ENCODE measurements around the gene TPGS2.

Gene TPGS2

GRCh38 chr18:36813101-36813775 is 15.6 kb downstream of the TPGS2 start:
- TF ChIP-seq CTCF (conservative IDR thresholded peaks at IDR 0.05; ENCODE audit: low read depth, low read length), result no peak
- DNase-seq (ENCODE audit: low read depth), result no peak
- no peak overlapping the region for H3K4me3 ChIP-seq (ENCODE audit: low read depth, low read length)

- DNase-seq (ENCODE audit: low read depth), result peak; percentile 25
- no peak for TF ChIP-seq CTCF (conservative IDR thresholded peaks at IDR 0.05; ENCODE audit: low read depth, low read length)
- H3K4me3 ChIP-seq (ENCODE audit: low read depth, low read length), result no peak overlapping the region
Observed at GRCh38 chr18:36812678-36813077, 16.1 kb downstream of the TPGS2 start.

DNA sequence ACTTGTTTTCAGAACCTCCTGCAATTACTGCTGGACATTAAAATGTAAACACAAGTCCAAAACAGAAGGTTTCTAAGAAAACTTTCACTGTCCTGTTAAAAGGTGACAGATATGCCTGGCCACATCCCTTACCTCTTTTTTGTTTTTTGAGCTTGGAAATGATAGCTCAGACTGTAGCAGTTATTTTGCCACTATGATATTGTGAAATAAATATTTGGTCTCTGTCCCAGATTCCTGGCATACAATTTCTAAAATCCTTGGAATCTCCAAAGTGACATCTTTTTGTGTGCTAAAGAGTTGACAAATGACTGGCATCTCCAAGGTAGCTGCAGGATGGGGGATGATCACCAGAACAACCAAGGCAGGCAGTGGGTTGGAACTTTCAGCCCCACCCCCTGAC is 16.8 kb downstream of the TPGS2 start:
- no peak for TF ChIP-seq CTCF (conservative IDR thresholded peaks at IDR 0.05; ENCODE audit: low read depth, low read length)
- no peak for DNase-seq (ENCODE audit: low read depth)
- H3K4me3 ChIP-seq (ENCODE audit: low read depth, low read length), result no peak overlapping the region

GRCh38 chr18:36811430-36811829 is 17.4 kb downstream of the TPGS2 start:
- DNase-seq (ENCODE audit: low read depth), result no peak
- H3K4me3 ChIP-seq (ENCODE audit: low read depth, low read length), result no peak overlapping the region
- no peak for TF ChIP-seq CTCF (conservative IDR thresholded peaks at IDR 0.05; ENCODE audit: low read depth, low read length)

GRCh38 chr18:36809590-36810381 is 19.0 kb downstream of the TPGS2 start:
- peak; percentile 83 for DNase-seq (ENCODE audit: low read depth)
- H3K4me3 ChIP-seq (ENCODE audit: low read depth, low read length), result no peak overlapping the region
- peak; percentile 87 for TF ChIP-seq CTCF (conservative IDR thresholded peaks at IDR 0.05; ENCODE audit: low read depth, low read length)

DNA sequence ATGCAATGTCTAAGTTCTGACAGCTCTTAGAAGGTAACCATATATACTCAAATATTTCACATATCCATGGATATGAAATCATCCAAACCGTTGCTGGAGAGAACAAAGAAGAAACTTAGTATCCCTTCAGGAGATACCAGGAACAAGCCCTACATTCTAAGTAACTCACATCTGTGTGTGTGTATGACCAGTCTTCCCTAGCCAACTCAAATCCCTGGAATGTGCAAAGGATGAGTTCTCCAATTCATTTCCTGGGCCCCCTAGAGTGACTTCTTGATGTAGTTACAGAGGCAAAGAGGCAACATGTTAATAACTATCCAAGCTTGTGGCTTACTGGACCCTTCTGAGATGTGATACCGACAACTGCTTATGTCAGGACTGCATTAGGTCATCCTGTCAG is 20.1 kb downstream of the TPGS2 start:
- no peak overlapping the region for H3K4me3 ChIP-seq (ENCODE audit: low read depth, low read length)
- DNase-seq (ENCODE audit: low read depth), result peak; percentile 43
- TF ChIP-seq CTCF (conservative IDR thresholded peaks at IDR 0.05; ENCODE audit: low read depth, low read length), result no peak
